ENCODE data around the gene KLHL30.
A peak's percentile ranks its signal among the peaks of the same experiment; 100 is the strongest.
"Not testable (repeated sequence)": the region's sequence is repeated elsewhere in the genome, so short reads cannot be mapped to it uniquely, and the experiment has no call there.

Gene KLHL30

DNA sequence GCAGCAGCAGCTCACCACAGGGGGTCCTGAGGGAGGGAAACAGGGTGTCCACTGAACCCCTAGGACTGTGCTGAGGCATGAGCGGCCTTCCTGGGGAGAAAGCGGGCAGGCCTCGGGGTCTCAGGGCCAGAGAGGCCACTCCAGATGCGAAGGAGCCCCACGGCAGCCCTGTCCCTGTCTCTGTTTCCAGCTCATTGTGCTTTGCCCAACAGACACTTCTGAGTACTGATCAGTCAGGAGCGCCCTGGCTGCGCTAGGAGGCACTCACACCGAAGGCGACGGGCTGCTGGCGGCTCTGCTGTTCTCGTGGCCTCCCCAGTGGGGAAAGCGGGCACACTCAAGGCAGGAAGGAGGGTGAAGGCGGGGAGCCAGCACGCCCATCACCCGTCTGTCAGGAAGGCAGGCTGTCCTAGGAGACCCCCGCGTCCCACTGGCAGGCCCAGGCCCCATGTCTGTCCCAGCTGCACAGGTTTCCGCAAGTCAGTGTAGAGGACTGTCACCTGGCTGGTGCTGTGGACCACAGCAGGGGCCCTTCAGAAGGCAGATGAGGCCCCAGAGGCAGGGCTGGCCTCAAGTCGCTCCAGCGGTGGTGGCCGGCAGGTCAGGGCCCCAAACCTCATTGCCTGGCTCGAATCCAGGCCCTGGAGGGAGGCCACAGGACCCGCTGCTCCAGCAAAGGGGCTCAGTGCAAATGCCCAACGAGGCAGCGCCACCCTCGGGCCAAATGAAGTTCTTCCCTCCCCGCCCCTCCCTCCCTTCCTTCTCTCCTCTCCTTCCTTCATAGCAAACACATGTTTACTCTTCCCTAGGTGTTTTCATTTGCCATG, 31.6 kb upstream of the KLHL30 start:
- no peak for TF ChIP-seq GATA1 (IDR thresholded peaks at IDR 0.05; ENCODE audit: low read depth, low read length)
- no peak for TF ChIP-seq POLR2A (IDR thresholded peaks at IDR 0.05; ENCODE audit: low read length)
- peak; percentile 37 to 44 for DNase-seq

DNA sequence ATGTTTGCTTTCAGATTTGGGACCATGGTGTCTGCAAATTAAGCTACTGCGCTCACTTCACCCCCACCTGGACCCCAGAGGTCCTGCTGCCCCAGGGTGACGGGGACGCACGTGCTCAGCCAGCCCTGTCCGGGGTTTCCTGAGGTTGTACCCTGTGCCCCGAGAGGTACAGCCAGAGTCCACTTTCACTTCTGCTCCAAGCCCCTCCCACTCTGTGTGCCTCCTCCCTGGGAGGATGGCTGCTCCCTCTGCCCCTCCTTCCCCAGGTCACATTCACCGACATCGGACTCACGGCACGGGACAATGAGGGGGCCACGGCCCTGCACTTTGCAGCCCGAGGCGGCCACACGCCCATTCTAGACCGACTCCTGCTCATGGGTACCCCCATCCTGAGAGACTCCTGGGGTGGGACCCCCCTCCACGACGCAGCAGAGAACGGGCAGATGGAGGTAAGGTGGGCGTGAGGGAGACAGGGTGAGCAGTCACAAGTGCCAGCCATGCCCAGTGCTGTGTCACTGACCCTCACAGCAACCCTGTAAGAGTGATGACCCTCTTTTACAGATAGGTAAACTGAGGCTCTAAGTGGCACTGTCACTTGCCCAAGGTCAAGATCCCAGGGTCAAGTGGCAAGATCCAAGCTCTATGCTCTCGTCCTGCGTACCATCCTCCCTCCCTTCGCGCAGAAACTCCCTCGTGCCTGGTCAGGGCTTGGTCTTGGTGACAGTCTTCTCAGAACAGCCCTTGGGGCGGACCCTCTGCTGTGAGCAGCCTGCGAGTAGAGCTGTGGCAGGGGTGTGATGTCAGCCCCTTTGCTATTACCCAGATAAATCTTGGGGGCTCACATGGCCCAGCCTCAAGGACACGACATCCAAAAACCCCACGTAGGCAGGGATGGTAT, 30.7 kb upstream of the KLHL30 start:
- TF ChIP-seq GATA1 (IDR thresholded peaks at IDR 0.05; ENCODE audit: low read depth, low read length) (no peak), POLR2A (IDR thresholded peaks at IDR 0.05; ENCODE audit: low read length) (no peak)
- no peak for DNase-seq

DNA sequence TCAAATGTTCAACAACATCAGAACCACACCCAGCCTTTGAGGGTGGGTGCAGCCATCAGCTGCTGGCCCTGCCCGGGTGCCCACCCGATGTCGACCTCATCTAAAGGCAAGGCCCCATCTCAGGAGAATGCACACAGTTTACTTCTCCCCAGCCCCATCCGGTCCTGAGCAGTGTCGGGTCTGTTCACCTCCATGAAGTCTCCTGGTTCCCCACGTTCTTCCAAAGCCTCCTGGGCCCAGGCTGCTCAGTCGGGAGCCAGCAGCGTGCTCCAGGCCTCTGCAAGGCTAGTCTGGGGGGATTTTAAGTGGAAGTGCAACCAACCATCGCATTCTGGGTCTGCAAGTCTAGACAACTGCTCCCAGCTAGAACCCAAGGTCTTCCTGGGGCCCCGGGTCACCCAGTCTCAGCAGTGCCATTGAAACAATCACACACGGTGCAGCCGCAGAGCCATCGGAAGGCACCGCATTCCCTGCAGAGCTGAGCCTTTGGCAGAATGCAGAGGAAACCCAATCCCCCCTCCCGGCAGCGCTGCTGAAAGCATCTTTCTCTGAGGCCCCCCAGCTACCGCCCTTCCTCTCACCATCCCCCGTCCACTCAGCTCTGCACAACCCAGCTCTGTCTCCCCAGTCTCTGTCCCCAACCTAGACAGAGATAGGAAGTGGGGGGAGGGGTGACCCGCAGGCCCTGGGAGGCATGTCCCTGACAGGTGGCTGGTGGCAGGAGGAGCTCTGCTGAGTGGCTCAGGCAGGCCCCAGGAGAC, 29.9 kb upstream of the KLHL30 start:
- DNase-seq = no peak
- TF ChIP-seq GATA1 (IDR thresholded peaks at IDR 0.05; ENCODE audit: low read depth, low read length) = no peak

DNA sequence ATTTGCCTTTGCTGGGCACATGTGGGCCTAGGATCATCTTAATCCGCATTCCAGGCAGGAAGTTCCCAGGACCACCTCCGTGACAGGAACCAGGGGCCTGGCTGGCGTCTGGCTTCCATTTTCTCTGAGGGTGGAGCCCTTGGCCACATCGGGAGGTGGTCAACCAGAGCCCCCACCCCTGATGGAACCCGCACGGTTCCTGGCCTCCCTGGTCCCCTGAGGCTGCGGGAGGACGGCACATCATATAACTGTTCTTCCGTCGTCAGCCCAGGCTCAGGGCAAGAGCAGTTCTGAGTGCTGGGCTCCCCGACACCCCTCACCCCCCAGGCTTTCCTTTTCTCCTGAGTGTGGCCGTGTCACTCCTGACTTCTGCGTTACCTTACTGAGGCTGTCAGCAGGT, 24.9 kb upstream of the KLHL30 start:
- TF ChIP-seq GATA1 (IDR thresholded peaks at IDR 0.05; ENCODE audit: low read depth, low read length) (no peak), POLR2A (IDR thresholded peaks at IDR 0.05; ENCODE audit: low read length) (no peak)
- DNase-seq = no peak

DNA sequence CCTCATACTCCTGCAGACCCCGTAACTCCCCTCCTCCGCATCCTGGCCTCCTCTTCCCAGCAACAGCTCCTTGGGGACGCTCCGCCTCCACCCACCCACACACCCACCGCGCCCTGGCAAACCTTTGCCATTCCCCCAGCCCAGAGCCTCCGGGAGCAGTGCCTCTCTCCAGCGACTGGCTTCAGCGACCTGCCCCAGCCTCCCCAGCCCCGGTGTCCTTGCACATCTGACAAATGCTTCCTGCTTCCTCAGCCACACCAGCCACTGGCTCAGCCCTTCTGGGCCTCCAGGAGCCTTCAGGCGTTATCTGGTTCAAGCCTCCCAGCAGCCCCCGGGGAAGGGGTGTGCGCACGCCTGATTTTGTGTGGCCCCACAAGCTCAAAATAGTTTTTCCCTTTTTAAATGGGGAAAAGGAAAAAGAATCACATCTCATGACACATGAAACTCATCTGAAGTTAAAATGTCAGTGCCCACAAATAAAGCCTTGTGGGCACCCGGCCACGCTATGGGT, 24.1 kb upstream of the KLHL30 start:
- peak in 1 of 2 experiments; percentile 15 for DNase-seq
- TF ChIP-seq POLR2A (IDR thresholded peaks at IDR 0.05; ENCODE audit: low read length) (no peak), GATA1 (IDR thresholded peaks at IDR 0.05; ENCODE audit: low read depth, low read length) (no peak)

DNA sequence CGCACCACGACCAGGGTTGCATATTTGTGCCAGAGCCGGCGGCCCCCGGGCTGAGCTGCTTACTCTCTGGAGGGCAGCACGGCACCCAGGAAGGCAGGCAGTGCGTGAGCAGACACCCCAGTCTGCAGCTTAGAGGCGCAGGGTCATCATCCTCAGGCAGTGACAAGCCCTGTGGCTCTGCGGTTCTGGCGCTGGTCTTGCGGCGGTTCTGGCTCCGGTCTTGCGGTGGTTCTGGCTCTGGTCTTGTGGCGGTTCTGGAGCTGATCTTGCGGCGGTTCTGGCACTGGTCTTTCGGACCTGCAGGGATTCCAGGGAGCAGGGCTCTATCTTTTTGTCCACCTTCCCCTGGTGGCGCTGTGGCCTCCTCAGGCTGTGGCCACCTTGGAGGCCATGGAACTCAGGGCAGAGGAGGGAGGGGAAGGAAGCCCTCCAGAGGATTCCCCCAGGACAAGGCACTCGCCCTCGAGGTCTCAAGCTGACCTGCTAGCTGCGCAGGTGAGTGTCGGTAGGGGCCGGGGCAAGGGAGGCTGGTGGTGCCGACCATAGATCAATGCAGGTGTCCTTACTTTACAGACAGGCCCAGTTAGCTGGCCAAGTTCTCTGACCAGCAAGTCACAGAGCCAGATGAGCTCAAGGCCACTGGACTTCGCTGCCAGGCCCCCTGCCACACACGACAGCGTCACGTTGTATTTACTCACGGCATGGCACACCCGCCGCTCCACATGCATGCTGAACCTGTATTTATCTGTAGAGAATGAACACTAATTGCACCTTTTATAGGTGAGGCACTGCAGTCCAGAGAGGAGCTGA, 23.4 kb upstream of the KLHL30 start:
- TF ChIP-seq GATA1 (IDR thresholded peaks at IDR 0.05; ENCODE audit: low read depth, low read length) = no peak
- TF ChIP-seq POLR2A (IDR thresholded peaks at IDR 0.05; ENCODE audit: low read length) = no peak
- no peak for DNase-seq

DNA sequence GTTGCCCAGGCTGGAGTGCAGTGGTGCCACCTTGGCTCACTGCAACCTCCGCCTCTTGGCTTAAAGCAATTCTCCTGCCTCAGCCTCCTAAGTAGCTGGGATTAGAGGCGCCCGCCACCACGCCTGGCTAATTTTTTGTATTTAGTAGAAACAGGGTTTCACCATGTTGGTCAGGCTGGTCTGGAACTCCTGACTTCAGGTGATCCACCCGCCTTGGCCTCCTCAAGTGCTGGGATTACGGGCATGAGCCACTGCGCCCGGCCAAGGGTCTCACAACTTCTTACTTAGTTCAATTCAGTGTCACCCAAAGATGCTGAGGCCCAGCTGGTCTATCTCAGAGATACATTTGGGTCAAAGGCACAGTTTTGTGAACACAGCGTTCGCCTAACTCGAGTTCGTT, 22.8 kb upstream of the KLHL30 start:
- DNase-seq = not testable (repeated sequence)

DNA sequence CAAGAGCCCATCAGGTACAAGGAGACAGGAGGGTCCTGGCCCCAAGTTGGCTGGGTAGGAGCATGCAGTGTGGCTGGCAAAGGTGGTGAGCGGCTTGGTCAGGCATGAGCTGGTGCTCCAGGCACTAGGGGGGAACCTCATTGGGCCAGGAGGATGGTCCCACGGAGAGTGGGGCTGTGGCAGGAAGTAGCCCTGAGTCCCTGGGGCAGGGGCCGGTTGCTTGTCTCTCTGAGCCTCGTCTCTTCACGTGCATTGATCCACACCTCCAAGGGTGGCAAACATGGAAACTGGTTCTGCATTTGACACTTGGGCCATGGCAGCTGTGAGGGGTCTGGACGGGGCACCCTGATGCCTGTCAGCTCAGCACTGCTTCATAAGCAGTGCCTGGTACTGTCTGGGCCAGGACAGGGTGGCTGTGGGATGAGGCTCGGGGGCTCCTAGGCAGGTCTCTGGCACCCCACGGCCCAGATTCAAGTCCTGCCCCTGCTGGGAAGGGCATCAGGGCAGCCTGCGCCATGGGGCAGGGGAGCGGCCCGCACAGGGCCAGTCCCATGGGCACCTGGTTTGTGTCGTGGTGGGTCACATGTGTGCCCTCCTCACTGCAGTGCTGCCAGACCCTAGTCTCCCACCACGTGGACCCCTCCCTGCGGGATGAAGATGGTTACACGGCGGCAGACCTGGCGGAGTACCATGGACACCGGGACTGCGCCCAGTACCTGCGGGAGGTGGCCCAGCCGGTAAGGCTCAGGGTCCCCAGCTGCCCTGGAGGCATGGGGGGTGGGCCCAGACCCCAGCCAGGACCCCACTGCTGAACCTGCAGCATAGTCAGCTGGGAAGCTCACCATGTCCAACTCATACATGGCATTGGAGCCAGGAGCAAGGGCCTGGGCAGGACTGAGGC, 21.9 kb upstream of the KLHL30 start:
- TF ChIP-seq POLR2A (IDR thresholded peaks at IDR 0.05; ENCODE audit: low read length) = no peak
- TF ChIP-seq GATA1 (IDR thresholded peaks at IDR 0.05; ENCODE audit: low read depth, low read length) = no peak
- DNase-seq = no peak

DNA sequence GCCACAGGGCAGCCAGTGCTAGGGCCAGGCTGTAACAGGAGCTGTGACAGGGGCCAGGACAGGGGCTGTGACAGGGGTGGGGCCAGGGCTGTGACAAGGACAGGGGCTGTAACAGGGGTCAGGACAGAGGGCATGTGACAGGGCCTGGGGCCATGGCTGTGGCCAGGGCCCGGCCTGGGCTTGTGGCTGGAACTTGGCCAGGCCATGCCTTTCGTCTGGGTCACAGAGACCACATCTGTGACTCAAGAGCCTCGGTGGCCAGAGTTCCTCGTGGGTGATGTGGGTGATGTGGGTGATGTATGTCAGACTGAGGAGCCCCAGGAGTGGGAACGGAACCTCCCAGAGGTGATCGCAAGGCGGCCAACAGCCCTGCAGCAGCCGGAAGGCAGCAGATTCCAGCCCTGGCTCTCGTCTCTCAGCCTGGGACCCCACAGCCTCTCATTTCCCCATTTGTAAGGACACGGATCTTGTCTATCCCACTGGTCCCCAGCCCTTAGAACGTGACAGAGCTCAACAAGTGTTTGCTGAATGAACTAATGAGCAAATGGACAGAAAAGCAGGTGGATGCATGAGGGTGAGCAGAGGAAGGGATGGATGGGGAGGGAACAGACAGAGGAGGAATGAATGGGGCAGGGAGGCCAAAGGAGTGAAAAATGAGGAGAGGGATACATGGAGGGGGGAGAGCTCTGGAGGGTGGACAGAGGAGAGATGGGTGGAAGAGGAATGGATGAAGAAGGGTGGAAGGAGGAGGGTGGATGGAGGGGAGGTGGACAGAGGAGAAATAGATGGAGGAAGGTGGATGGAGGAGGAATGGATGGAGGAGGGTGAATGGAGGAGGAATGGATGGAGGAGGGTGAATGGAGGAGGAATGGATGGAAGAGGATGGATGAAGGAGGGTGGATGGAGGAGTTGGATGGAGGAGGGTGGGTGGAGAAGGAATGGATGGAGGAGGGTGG, 21.0 kb upstream of the KLHL30 start:
- DNase-seq = no peak
- TF ChIP-seq POLR2A (IDR thresholded peaks at IDR 0.05; ENCODE audit: low read length) (no peak), GATA1 (IDR thresholded peaks at IDR 0.05; ENCODE audit: low read depth, low read length) (no peak)

DNA sequence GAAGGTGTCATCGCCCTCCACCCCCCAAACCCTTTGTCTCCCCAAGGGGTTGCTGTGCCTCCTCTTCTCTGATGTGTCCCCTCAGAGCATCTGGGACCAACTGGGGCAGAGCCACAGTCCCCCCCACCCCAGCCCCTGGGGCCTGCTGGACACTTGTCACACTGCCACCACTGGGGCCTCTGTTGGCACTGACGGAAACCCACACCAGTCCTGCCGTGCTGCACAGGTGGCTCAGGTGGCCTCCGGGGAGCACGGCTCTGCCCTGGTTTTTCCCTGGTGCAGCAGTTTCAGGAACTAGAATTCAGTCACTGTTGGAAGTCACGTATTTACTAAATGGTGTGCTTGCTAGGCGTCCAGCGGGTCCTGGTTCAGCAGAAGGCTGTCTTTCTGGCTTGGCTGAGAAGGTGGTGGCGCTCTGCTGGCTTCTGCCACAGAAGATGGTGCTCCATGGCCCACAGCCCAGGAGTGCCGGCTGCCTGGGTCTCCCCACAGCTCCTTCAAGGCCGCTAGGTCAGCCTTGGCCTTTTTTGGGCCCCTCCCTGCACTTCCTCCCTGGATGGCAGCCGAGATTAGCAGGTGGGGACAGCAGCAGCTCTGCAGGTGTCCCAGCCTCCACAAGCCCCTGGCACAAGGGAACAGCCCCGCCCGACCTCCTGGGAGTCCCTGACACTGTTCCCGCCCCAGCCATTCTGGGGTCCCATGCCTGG, 18.6 kb upstream of the KLHL30 start:
- TF ChIP-seq POLR2A (IDR thresholded peaks at IDR 0.05; ENCODE audit: low read length) (no peak), GATA1 (IDR thresholded peaks at IDR 0.05; ENCODE audit: low read depth, low read length) (no peak)
- no peak for DNase-seq
